ENCODE results near the gene ARHGEF40.

The ARHGEF40 gene

DNA sequence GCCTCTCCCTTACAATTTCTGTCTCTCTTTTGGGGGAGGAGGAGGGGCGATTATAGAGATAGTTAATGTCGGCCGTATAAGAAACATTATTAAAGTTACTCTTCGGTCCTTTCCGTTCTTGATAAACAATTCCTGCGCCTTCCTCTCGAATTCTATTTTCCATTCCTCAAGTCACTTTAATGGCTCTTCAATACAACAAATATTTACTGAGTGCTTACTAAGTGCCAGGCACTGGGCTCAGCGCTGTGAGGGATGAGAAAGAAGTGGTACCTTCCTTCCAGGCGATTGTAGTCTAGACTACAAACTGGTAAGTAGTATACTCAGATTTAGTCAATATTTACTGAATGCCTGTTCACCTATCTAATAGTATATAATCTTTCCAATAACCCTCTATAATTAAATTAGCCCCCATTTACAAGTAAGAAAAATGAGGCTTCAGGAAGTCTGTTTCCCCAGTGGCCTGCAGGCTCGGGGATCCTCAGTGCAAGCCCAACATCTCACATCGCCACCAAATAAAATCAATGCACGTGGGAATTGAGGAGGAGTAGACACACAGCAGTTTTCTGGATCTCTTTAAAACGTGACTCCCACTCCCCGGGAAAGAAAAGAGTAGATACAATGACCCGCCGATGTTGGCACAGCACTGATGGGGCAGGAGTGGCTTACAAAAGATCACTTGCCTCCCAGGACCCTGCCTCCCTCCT is 28.9 kb downstream of the ARHGEF40 start:
- DNase-seq = no peak

DNA sequence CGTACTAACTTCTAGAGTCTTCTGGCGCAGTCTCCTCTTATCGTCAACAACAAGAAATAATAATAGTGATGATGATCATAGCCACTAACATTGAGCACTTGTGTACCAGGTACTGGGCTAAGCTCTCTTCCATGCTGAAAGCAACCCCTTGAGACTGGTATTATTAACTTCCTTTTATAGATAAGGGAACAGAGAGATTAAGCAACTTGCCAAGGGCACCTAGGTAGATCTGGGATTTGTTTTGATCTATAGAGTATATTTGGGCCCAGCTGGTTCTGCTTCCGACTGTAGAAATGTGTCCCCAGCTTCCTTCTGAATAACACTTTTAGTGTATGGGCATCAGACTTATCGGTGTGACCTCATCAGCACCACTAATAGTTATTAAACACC is 29.5 kb downstream of the ARHGEF40 start:
- DNase-seq = no peak

DNA sequence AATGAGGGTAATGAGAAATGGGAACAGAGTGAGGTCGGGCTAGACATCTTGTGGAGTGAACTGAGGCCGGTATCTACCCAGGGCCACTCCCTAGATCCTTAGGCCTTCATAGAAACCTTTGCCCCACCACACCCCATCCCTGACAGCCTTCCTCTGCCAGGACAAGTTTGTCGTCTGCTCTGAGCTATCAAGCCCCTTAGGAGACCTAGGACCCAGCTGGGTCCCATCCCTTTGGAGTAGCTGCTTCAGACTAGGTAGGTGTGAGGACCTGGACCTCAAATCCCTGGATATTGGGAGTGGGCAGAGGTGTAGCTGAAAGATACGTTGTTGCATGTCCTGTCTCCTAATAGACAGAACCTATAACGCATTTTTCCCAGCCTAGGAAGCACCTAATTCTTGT is 30.8 kb downstream of the ARHGEF40 start, which contains the start of gene TMEM253:
Gene TMEM253, plus strand, starts transcription at position 136 of the 400 bp plus-strand sequence. CDS start 278 bp downstream, outside the sequence.
- DNase-seq = no peak

DNA sequence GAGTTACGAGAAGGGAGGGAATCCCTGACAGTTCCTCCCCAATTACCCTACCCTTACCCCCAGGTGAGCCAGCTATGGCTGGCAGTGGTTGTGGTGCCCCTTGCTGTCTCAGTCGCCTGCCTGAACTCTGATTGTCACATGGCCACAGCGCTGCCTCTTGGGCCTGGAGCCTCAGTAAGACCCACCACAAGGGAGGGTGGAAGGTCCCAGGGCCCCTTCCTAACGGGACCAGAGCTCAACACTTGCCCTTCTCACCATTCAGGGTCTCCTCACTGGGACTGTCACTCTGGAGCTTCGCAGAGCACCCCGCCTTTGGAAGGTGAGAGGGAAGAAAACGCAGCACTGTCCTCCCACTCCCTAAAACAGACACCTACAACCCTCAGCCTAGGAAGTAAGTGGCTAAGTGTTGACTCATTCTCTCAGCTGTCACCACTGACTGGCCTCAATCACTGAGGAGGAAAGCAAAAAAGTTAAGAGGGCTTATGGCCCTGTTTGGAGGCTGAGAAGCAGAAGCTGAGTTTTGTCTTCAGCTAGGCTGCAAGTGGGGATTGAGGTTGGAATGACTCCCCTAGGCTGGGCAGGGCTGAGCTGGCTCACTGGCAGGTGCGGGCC is 31.8 kb downstream of the ARHGEF40 start:
- no peak for DNase-seq

DNA sequence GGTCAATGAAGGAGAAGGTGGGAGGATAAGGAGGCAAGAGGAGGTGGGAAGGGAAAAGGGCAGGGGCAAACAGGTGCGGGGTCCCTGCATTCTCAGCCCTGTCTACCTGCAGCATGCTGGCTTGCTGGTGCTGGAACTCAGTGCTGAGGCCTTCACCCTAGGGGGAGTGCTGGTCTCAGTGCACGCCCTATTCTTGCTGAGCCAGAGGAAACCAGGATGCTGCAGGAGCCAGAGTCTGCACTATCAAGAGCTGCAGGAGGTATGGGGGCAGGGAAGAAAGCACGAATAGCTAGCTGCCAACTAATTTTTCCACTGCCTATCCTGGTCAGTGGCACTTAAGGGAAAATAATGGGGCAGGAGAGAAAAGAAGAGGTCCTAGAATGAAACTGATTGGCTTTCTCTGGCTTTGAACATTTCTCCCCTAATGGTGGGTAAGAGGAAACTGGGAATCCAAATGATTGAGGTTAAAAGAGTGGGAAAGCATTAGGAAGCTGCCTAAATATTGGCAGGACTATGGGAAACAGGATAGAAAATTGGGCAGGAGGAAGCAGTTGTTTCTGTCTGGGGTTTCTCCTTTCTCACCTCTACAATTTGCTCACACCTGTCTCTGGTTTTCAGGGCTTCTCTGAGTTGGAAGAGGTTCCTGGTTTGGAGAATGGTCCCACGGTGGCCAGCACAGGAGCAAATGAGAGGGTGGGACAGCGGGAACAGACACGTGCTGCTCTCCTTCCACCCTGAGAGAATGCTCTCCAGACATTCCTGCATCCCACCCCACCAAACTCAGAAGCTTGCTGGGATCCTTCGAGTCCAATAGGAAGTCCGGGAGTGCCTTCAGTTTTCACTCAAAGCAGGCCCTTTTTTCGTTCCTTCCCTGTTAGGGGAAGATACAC is 32.7 kb downstream of the ARHGEF40 start:
- DNase-seq = peak in 2 of 3 experiments; percentile 33 to 67

DNA sequence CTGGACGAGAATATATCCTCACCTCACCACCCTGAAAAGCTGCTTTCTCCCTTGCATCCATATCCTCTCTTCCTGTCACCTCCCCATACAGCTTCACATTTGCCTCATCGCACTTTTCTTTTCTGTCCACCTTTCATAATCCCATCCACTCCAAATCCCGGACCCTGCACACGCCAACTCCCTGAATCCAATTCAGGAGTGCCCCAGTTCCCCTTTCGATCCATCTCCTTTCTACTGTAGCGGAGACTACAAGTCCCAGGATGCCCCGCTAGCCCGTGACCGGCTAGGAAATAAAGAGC is 33.3 kb downstream of the ARHGEF40 start:
- no peak for DNase-seq

DNA sequence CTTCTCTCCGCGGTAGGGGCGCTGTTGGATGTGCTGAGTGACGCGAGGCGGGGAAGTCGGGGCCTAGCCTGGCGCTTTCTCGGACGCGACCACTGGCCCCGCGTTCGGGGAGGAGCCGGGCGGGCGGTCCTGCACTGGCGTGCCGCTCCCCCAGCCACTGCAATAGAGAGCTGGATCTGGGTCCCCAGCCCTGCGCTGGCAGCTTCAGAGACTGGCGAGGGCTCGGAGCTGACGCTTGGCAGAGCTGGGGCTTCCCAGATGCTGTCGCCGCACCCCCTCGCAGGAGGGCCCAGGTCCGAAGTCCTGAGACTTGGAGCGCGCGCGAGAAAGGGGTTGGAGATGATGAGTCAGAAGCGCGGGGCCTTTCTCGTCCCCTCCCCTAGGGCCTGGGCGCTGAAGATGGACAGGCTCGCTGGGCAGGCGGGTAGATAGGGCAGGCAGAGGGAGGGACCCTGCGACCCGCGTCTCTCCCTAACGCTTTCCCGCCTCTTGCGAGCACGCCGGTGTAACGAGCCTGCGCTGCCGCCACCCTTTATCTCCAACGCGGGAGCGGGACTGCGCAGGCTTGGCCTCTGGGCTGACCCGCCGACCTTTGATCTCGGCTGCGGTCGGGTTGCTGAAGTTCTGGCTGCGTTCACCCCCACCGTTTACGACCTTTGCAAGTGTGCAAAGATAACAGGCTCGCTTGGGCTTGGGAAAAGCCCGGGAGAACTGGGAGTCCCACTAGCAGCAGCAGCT is 33.8 kb downstream of the ARHGEF40 start:
- peak; percentile 98 to 99 (median 99) for DNase-seq

DNA sequence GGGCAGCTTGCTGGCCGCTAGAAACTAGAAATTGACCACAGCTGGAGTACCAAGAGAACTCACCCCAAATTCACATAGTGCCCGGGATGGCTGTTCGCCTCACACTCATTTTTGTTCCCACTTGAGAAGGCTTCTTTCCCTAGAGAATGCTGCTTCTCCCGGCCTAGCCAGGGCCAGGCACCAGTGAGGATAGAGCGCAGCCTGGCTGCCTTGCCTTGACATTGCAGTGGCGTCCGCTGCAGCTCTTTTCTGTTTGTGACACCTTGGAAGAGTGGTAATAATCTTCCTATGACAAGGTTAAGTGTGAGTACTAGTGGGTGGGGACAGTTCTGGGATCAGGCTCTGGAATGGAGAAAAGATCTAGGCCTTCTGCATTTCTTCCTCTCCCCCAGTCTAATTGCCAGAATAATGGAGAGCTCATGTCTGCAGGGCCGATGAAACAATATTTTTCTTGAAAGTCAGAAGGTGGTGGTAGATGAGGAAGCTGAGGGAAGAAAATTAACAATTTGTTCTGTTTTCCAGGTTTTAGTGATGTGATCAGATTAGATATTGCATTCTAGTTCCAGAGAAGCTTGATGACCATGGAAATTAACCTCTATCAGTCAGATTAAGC is 34.5 kb downstream of the ARHGEF40 start:
- peak; percentile 85 to 94 (median 90) for DNase-seq

DNA sequence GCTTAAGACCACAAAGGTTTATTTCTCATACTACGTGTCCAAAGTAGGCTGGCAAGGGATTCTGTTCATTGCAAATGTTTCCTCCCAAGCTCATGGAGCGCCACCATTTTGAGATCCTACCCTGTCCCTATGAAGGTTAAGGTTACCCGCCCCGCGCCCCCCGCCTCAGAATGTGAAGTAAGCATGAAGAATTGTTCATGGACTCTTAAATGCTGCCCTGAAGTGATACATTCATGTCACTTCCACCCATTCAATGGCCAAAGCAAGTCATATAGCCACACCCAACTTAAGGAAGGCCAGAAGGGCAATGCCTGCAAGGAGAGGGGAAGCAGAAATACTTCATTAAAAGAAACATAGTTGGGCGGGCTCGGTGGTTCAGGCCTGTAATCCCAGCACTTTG is 35.0 kb downstream of the ARHGEF40 start:
- DNase-seq = no peak

DNA sequence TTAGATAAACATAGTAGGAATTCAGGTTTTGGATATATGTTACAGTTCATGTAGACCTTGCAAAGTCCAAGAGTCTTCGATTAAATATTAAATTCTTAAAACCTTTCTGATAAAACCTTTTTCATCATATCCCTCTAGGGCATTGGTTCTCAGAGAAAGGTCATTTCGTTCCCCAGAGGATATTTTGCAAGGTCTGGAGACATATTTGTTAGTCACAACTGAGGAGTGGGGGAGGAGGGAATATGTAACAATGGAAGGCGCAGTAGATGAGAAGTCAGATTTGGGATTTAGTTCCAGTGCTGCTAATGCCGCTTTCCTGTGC is 36.0 kb downstream of the ARHGEF40 start:
- DNase-seq = no peak

DNA sequence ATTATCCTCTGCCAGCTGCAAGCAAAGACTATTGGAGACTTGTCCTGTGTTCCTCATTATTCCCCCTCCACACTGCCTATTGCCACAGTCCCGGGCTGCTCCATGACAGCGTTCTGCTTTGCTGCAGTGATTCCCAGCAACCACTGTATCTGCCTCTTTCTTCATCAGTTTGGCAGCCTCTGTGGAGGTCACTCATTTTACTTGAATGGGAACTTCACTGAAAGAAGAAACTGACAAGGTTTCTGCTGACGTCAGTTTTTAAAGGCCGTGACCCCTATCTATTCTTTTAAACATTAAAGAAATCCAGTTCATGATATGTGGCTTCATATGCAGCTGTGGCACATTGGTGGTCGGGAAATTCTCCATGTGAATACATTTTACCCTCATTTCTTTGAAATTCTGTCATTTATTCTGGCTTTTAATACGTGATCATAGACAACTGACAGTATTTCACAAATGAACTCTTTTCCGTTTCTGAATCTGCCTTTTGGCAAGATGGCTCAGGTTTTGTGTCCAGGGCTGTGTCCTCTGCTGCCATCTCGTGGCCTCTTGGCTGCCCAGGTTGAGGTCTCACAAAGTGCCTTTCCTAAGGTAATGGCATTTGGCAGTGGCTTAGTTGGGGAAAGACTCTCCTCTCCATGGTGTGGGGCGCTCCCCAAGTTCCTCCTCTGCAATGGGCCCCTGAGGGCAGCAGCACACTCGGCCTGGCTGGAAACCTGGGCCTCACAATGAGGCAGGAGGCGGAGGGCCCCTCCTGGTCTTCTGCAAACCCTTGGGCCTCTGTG is 36.6 kb downstream of the ARHGEF40 start:
- peak; percentile 71 to 89 (median 85) for DNase-seq

DNA sequence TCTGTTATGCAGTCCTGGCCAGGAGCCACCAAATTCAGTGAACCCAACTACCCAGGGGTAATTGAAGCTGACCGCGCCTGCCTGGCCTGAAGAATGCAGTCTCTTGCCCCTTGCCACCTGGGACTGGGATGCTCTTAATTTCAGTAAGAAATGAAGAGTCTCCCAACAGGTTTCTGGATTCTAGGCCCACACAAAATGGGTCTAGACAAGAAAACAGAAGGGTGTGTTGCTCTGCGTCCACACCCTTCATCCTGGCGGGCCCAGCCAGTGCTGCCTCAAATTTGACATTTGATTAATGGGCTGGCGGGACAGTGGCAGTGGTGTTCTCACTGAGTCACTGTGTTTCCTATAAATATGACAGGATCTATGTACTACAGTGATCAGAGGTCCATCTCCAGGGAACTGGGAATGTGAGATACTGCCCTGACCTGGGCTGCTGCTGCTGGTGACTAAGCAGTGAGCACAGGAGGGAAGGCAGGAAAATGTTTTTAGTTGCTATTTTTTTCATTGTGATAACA is 37.2 kb downstream of the ARHGEF40 start:
- no peak for DNase-seq

DNA sequence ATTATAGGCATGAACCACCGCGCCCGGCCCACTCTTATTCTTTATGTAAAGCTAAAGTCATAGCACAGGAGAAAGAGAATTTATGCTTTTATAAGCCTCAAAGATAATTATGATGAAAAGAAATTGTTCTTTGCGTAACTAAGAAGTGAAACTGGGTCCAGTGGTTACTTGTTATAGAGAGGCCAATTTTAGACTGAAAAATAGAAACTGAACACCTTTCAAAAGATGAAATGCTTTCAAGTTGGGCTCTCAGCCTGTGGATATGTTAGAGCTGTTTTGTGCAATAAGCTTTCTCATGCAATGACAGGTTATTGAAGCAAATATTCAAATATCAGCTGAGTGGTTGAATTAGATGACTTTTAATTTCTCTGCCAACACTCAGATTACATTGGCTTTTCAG is 38.7 kb downstream of the ARHGEF40 start:
- DNase-seq = no peak

DNA sequence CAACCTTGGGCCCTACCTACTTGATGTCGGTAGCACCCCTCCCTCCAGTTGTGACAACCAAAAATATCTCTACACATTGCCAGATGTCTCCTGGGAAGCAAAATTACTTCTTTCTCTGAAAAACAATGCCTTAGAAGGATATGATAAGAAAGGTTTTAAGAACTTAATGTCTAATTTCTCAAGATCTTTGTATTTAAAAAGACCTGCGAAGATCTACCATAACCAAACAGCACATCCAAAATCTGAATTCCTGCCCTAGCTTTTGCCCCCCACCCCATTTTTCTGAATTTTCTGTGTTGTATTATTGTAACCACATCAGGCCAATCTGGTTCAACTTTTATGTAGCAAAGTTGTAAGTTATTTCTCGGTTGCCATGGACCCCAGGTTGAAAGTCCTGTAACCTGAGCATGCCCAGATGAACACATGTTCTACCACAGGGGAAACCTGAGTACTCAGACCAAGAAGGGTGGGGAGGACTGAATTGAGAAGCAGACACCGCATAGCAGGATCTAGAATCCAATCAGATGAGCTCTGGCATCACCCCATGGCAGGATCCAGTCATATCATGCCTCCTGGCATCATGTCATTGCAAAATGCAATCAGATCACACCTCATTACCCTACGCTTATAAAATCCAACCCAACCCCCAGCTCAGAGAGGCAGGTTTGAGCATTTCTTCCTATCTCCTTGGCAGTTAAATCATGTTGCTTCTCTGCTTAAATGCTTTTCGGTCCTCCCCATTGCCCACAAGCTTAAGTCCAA is 39.5 kb downstream of the ARHGEF40 start:
- DNase-seq = no peak

DNA sequence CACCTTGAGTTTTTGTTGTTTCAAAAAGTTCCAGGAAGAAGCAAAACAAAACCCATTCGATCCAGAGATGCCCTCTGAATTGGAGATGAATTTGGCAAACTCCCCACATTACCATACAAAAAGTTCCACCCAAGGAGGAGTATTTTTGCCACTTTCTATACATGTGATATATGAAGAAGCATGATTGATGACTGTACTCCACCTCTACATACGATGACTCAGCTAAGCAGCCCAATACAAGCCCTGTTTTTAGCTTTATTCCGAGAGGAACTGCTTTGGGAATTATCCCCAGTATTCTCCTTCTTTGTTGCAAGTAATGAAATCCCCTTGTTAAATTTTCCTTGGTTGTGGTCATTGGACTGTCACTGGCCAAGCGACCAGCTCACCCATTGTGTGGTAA is 42.2 kb downstream of the ARHGEF40 start:
- no peak for DNase-seq

DNA sequence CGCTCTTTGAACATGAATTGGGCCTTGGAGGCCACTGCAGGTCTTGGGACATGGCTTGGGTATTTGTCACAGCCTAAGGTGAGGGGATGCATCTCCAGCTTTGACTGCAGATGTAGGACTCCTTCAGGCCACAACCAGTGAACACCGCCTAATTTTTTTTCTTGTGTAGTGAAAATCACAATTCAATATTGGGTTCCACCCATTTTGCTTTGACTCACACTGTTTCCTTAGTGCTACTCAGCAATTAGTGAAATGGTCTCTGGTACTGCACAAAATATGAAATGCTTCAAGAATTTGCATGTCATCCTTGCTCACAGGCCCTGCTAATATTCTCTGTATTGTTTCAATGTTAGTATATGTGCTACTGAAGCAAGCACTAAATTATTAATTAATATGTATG is 43.3 kb downstream of the ARHGEF40 start:
- no peak for DNase-seq

DNA sequence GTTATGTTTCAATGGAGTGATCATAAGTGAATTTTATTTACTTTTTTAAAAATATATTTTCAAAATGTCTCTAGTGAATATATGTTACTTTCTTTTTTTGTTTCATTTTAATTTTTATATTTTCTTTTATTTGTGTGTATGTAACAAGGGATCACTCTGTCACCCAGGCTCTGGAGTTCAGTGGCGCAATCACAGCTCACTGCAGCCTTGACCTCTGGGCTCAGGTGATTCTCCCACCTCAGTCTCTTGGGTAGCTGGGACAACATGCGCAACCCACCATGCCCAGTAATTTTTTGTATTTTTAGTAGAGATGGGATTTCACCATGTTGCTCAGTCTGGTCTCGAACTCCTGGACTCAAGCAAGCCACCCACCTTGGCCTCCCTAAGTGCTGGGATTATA is 48.8 kb downstream of the ARHGEF40 start:
- no peak for DNase-seq

DNA sequence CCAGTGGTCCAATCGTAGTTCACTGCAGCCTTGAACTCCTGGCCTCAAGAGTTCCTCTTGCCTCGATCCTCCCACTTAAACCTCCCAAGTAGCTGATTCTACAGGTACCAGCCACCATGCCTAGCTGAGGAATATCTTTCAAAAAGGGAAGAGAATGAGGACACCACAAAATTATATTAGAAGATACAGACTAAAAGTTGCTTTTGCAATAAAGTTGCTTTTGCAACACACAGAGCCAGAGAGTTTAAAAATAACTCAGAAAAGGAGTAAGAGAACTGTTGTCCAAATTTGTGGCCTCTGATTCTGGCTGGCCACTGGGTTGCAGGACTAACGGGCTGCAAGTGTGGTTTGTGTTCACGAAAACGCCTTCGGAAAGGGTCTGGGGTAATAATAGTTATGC is 50.6 kb downstream of the ARHGEF40 start:
- no peak for DNase-seq

DNA sequence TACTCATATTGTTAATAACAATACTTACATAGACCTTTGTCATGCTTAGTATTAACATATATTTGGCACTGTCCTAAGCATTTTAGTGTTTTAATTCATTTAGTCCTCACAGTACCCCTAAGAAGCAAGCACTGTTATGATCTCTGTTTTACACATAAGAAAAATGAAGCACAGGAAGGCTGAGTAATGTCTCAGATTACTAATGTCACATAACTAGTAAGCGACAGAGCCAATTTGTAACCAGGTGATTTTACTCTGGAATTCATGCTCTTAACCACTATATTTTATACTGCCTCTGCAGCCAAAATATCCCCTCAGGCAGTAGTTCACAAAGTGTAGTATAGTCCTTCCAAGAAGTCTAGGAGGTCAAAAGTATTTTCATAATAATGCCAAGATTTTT is 51.0 kb downstream of the ARHGEF40 start:
- no peak for DNase-seq

DNA sequence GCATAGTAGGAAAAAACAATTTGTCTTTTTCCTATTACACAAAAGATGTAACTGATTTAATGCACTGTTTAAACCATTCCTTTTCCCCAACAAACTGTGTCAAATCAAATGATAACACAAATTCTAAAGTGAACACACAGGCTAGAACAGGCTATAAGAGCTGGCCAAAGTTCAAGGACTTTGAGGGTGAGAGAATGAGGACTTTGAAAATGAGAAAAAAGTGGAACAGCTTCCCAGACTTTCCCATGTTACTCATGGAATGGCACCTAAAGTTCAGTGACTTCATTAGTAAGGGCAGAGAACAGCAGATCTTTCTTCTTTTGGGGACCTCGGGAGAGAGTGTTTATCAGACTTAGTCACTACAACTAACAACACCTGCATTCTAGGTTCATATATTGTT is 53.3 kb downstream of the ARHGEF40 start:
- DNase-seq = no peak

DNA sequence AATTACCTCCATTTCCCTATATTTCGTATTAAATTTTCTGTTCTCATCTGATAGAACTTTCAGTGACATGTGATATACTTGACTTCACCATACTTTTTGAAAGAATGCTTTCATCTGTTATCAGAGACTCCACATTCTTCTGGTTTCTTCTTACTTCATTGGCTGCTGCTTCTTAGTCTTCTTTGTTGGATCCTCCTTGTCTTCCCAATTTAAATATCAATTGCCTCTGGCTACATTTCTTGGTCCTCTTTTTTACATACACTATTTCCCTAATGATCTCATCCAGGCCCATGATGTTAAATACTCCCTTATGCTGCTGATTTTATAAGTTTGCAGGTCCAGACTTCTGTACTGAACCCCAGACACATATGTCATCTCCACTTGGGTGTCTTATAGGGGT is 63.8 kb downstream of the ARHGEF40 start:
- no peak for DNase-seq
